Epithelial cell of proximal tubule (primary cell): ENCODE measurements around the gene KCNMA1. TPM values are rescaled to one million over a fixed set of nuclear protein-coding genes. Genes with fewer than 3 reads are reported as not detected.
A peak's percentile ranks its signal among the peaks of the same experiment; 100 is the strongest.

Experiments
- DNase-seq: peaks from one replicate; pipeline ENCODE4 v3.0.0-alpha.2; 2011; ENCODE audit warnings: low read depth
- H3K4me3 ChIP-seq: 2 replicates; pipeline ENCODE4 v1.5.1; 2011; ENCODE audit warnings: low read depth, mild to moderate bottlenecking, low read length
- total RNA-seq: library from RNA; depleted of rRNA; stranded (reverse); fragments of >200 nt; gene quantifications from 2 replicates; pipeline ENCODE4 v1.2.3, GENCODE V29; 2015
- TF ChIP-seq, protein P1 (sequence below): conservative IDR thresholded peaks from 2 replicates; pipeline ENCODE4 v1.5.1; 2012; ENCODE audit warnings: low read depth, mild to moderate bottlenecking, low read length

Gene KCNMA1
- total RNA-seq, 1 donor from 2014 or later, result 12.5 TPM

DNA sequence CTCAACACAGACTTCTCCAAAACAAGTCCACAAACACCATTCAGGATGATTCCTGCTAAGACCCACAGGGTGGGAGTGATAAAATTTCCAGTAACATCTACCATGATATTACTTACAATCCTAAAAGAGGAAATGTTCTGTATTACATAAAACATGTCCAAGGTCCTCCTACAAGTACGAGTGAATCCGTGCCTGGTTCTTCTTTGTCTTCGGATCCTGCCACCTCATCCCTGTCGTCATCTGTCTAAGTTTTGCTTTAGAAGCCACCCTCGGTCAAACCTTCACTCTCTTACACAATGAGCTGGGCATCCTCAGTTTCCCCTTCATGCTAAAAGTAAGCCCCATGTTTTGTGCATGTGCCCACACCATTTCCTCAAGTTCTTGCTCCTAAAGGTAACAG, 279.0 kb downstream of the KCNMA1 start:
- H3K4me3 ChIP-seq, result no peak overlapping the region
- TF ChIP-seq, protein P1, sequence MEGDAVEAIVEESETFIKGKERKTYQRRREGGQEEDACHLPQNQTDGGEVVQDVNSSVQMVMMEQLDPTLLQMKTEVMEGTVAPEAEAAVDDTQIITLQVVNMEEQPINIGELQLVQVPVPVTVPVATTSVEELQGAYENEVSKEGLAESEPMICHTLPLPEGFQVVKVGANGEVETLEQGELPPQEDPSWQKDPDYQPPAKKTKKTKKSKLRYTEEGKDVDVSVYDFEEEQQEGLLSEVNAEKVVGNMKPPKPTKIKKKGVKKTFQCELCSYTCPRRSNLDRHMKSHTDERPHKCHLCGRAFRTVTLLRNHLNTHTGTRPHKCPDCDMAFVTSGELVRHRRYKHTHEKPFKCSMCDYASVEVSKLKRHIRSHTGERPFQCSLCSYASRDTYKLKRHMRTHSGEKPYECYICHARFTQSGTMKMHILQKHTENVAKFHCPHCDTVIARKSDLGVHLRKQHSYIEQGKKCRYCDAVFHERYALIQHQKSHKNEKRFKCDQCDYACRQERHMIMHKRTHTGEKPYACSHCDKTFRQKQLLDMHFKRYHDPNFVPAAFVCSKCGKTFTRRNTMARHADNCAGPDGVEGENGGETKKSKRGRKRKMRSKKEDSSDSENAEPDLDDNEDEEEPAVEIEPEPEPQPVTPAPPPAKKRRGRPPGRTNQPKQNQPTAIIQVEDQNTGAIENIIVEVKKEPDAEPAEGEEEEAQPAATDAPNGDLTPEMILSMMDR, result no peak
- DNase-seq, result no peak

DNA sequence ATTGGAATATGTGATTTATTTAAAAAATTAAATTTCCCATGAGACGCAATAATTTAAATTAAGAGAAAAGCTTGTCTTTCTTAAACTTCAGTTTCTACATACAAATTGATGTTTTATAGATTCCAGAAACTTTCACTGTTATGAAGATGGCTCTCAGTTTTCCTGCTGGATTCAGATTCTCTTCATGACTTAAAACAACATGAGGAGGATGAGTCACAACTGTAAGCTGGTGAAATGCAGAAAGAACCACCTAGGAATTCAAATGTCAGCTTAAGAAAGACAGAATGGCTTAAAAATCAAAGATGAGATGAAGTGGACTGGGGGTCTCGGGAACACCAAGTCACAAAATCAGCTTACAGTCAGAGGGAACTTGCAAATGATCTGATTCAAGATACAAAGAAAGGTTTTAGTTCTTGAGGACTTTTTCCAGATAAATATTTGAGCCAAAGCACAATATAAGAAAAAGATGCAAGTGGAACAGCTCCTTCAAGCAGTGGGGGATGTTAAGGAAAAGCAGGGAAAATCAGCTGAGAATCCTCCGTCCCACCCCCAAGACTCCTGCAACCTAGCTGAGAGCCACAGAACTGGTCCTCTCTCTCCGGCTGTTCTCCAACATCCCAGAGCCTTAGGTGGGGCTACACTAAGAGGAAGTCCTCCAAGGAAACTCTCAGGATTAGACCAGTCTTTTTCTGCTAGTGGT, 279.8 kb downstream of the KCNMA1 start:
- H3K4me3 ChIP-seq, result no peak overlapping the region
- DNase-seq, result no peak
- TF ChIP-seq, protein P1, result no peak

- no peak for DNase-seq
- no peak overlapping the region for H3K4me3 ChIP-seq
- TF ChIP-seq, protein P1, result no peak
These were observed 280.4 kb downstream of the KCNMA1 start for GRCh38 chr10:77357185-77357584.

DNA sequence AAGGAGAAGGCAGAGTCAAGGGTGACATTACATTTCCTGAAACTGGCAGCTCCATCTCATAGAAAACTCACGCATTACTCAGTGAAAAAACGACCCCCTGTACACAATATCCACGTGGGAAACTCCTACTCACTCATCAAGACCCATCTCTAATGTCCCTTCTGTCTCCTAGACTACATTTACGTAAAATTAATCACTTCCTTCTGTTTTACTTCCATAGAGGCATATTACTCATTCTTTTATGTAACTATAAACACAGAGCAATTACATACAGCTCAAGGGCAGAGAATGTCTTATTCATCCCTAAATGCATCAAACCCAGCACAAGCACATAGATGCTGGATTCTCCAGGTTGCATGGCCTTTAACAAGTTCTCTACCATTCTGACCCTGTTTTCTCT, 281.8 kb downstream of the KCNMA1 start:
- DNase-seq, result no peak
- no peak overlapping the region for H3K4me3 ChIP-seq
- TF ChIP-seq, protein P1, result no peak

DNA sequence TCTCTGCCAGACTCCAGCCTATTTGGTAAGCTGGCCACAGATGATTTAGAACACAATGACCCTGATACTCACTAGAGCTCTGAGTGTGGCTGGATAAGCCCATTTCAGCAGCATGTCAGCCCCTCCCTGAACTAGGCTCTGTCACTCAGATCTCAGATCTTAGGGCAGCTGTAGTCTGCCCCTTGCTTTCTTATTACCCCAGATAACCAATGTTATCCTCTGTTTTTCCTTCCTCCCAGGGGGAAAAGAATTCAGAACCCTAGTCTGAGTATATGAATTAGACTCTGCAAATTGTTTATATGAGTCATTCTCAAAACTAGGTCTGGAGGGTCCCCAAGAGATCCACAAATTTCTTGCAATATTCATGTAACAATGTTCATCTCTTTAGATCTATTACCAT, 286.2 kb downstream of the KCNMA1 start:
- no peak overlapping the region for H3K4me3 ChIP-seq
- no peak for DNase-seq
- TF ChIP-seq, protein P1, result no peak

DNA sequence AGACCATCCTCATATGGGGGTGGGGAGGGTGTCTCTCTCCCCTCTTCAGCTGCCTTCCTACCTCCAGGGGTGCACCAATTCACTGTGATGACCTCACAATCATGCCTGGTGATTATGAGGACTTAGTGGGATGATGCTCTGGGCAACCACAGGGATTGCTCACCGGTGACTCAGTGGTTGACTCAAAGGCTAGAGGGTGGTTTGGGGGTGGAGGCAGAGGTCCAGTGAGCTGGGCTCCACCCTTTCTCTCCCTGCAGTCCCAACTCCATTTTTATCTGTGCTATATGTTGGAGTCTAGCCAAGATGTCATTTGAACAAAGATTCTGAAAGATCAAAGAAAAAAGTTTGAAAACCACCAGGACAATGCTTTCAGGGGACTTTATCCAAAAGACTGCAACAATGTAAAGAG, 286.9 kb downstream of the KCNMA1 start:
- H3K4me3 ChIP-seq, result no peak overlapping the region
- peak; percentile 91 for DNase-seq
- TF ChIP-seq, protein P1, result no peak

- DNase-seq, result no peak
- TF ChIP-seq, protein P1, result no peak
- H3K4me3 ChIP-seq, result no peak overlapping the region
These were observed 287.5 kb downstream of the KCNMA1 start for GRCh38 chr10:77350134-77350533.
